ENCODE measurements around the gene SLC35F1.

Gene SLC35F1

GRCh38 chr6:117955684-117956256 is 48.7 kb downstream of the SLC35F1 start:
- Histone ChIP-seq H3F3A (ENCODE audit: insufficient read depth, low read length) (no peaks in the 10 kb centered on the region), H3K9me2 (ENCODE audit: low read depth, low read length) (no peaks in the 10 kb centered on the region), H3K9me3 (ENCODE audit: low read length) (no peaks in the 10 kb centered on the region), H3K79me2 (ENCODE audit: insufficient read depth, low read length) (no peaks in the 10 kb centered on the region), H2AFZ (ENCODE audit: low read length) (no peak overlapping the region), H3K4me2 (ENCODE audit: low read length) (no peak overlapping the region), H3K36me3 (ENCODE audit: insufficient read depth, low read length) (no peaks in the 10 kb centered on the region), H3K27ac (ENCODE audit: low read depth, low read length, poor library complexity, severe bottlenecking) (no peak overlapping the region), H3K4me1 (ENCODE audit: insufficient read depth, low read length, severe bottlenecking) (no peaks in the 10 kb centered on the region), H3K27me3 (ENCODE audit: insufficient read depth, low read length) (no peaks in the 10 kb centered on the region), H3K4me3 (ENCODE audit: low read depth, low read length, poor library complexity, severe bottlenecking) (no peak overlapping the region), H4K20me1 (ENCODE audit: insufficient read depth, low read length) (no peaks in the 10 kb centered on the region), H3K9ac (ENCODE audit: low read length) (no peak overlapping the region)
- TF ChIP-seq EZH2 (IDR thresholded peaks at IDR 0.05; ENCODE audit: borderline replicate concordance, low read length) (no peak), CTCF (IDR thresholded peaks at IDR 0.05; ENCODE audit: low read length) (no peak)

- TF ChIP-seq CTCF (IDR thresholded peaks at IDR 0.05; ENCODE audit: low read length) (no peak), EZH2 (IDR thresholded peaks at IDR 0.05; ENCODE audit: borderline replicate concordance, low read length) (no peak)
- Histone ChIP-seq H3K27ac (ENCODE audit: low read depth, low read length, poor library complexity, severe bottlenecking) (no peak overlapping the region), H3K27me3 (ENCODE audit: insufficient read depth, low read length) (no peaks in the 10 kb centered on the region), H3K36me3 (ENCODE audit: insufficient read depth, low read length) (no peaks in the 10 kb centered on the region), H3K9me2 (ENCODE audit: low read depth, low read length) (no peaks in the 10 kb centered on the region), H3K4me3 (ENCODE audit: low read depth, low read length, poor library complexity, severe bottlenecking) (no peak overlapping the region), H2AFZ (ENCODE audit: low read length) (no peak overlapping the region), H3K79me2 (ENCODE audit: insufficient read depth, low read length) (no peaks in the 10 kb centered on the region), H3F3A (ENCODE audit: insufficient read depth, low read length) (no peaks in the 10 kb centered on the region), H4K20me1 (ENCODE audit: insufficient read depth, low read length) (no peaks in the 10 kb centered on the region), H3K4me1 (ENCODE audit: insufficient read depth, low read length, severe bottlenecking) (no peaks in the 10 kb centered on the region), H3K9me3 (ENCODE audit: low read length) (no peaks in the 10 kb centered on the region), H3K4me2 (ENCODE audit: low read length) (no peak overlapping the region), H3K9ac (ENCODE audit: low read length) (no peak overlapping the region)
Measured at GRCh38 chr6:117956386-117956785, 49.3 kb downstream of the SLC35F1 start.

GRCh38 chr6:117958536-117958935 is 51.5 kb downstream of the SLC35F1 start:
- Histone ChIP-seq H2AFZ (ENCODE audit: low read length) (no peak overlapping the region), H3K36me3 (ENCODE audit: insufficient read depth, low read length) (no peaks in the 10 kb centered on the region), H3K27me3 (ENCODE audit: insufficient read depth, low read length) (no peaks in the 10 kb centered on the region), H3K4me1 (ENCODE audit: insufficient read depth, low read length, severe bottlenecking) (no peaks in the 10 kb centered on the region), H3K4me2 (ENCODE audit: low read length) (no peak overlapping the region), H3K9me2 (ENCODE audit: low read depth, low read length) (no peaks in the 10 kb centered on the region), H3K79me2 (ENCODE audit: insufficient read depth, low read length) (no peaks in the 10 kb centered on the region), H3K9ac (ENCODE audit: low read length) (no peak overlapping the region), H3K4me3 (ENCODE audit: low read depth, low read length, poor library complexity, severe bottlenecking) (no peak overlapping the region), H4K20me1 (ENCODE audit: insufficient read depth, low read length) (no peaks in the 10 kb centered on the region), H3F3A (ENCODE audit: insufficient read depth, low read length) (no peaks in the 10 kb centered on the region), H3K27ac (ENCODE audit: low read depth, low read length, poor library complexity, severe bottlenecking) (no peak overlapping the region), H3K9me3 (ENCODE audit: low read length) (no peaks in the 10 kb centered on the region)
- TF ChIP-seq CTCF (IDR thresholded peaks at IDR 0.05; ENCODE audit: low read length) (no peak), EZH2 (IDR thresholded peaks at IDR 0.05; ENCODE audit: borderline replicate concordance, low read length) (no peak)
